ENCODE measurements around the gene GANAB. TPM values are rescaled to one million over a fixed set of nuclear protein-coding genes. Genes with fewer than 3 reads are reported as not detected.
A peak's percentile ranks its signal among the peaks of the same experiment; 100 is the strongest.

The GANAB gene
- total and polyA plus RNA-seq, 2 of the 13 experiments (the other 11 are each of a cell fraction or from before 2014, with no cell fraction given): 99.5 to 234 TPM

DNA sequence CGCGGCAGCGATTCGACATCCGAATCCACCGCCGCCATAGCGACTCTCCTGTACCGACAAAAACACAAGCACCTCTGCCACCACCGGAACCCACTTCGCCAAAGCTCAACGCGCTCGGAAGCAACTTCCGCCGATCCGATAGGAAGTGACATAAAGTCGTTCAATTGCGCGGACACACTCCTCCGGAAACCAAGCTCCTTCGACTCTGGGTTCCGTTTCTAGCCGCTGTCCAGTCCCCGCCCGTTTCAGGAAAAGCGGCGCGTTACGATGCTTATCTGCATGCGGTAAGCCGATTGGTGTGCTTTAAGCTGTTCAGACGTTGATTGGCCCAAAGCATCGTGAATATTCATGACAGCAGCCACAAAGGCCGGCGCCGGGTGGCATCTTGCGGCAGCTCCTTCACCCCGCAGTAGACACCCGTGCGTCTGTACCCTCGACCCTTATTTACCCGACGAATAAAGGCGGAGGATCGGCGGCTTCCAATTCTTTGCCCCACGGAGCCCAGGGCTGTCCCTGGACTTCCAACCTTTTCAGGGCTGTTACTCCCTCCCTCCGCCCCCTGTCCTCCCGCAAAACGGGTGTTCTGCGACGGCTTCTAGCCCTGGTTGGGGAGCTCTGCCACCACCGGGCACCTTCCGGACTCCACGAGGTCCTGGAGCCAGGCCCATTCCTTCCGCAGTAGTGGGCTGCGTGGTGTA is 54.8 kb downstream of the GANAB start, which contains the start of gene TUT1 (continued):
- no peak for TF ChIP-seq ZNF17 (CRISPR knock-in tag; IDR thresholded peaks at IDR 0.05)
- peak; percentile 75; the same call in 1 of the 2 replicates for TF ChIP-seq ZNF543 (CRISPR knock-in tag; IDR thresholded peaks at IDR 0.05)
- TF ChIP-seq, protein P1, sequence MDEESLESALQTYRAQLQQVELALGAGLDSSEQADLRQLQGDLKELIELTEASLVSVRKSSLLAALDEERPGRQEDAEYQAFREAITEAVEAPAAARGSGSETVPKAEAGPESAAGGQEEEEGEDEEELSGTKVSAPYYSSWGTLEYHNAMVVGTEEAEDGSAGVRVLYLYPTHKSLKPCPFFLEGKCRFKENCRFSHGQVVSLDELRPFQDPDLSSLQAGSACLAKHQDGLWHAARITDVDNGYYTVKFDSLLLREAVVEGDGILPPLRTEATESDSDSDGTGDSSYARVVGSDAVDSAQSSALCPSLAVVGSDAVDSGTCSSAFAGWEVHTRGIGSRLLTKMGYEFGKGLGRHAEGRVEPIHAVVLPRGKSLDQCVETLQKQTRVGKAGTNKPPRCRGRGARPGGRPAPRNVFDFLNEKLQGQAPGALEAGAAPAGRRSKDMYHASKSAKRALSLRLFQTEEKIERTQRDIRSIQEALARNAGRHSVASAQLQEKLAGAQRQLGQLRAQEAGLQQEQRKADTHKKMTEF (CRISPR knock-in tag; IDR thresholded peaks at IDR 0.05): peak; percentile 96
- TF ChIP-seq RFXANK (CRISPR knock-in tag; IDR thresholded peaks at IDR 0.05): peak; percentile 73; the same call in 1 of the 2 replicates
- TF ChIP-seq ESRRA (CRISPR knock-in tag; IDR thresholded peaks at IDR 0.05; ENCODE audit: low read depth): peak; percentile 61; the same call in 1 of the 2 replicates
- TF ChIP-seq, protein P2, sequence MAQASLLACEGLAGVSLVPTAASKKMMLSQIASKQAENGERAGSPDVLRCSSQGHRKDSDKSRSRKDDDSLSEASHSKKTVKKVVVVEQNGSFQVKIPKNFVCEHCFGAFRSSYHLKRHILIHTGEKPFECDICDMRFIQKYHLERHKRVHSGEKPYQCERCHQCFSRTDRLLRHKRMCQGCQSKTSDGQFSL (CRISPR knock-in tag; IDR thresholded peaks at IDR 0.05): peak; percentile 57
- TF ChIP-seq, protein P3, sequence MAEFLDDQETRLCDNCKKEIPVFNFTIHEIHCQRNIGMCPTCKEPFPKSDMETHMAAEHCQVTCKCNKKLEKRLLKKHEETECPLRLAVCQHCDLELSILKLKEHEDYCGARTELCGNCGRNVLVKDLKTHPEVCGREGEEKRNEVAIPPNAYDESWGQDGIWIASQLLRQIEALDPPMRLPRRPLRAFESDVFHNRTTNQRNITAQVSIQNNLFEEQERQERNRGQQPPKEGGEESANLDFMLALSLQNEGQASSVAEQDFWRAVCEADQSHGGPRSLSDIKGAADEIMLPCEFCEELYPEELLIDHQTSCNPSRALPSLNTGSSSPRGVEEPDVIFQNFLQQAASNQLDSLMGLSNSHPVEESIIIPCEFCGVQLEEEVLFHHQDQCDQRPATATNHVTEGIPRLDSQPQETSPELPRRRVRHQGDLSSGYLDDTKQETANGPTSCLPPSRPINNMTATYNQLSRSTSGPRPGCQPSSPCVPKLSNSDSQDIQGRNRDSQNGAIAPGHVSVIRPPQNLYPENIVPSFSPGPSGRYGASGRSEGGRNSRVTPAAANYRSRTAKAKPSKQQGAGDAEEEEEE (CRISPR knock-in tag; IDR thresholded peaks at IDR 0.05; ENCODE audit: borderline replicate concordance): no peak
- TF ChIP-seq PRMT3 (CRISPR knock-in tag; IDR thresholded peaks at IDR 0.05; ENCODE audit: borderline replicate concordance, low read depth): no peak
- no peak for TF ChIP-seq ZNF749 (CRISPR knock-in tag; IDR thresholded peaks at IDR 0.05; ENCODE audit: borderline replicate concordance)
- peak; percentile 97 for TF ChIP-seq ZBTB38 (CRISPR knock-in tag; IDR thresholded peaks at IDR 0.05)
- TF ChIP-seq TBP (CRISPR knock-in tag; IDR thresholded peaks at IDR 0.05): no peak
- TF ChIP-seq CBX1 (IDR thresholded peaks at IDR 0.05; ENCODE audit: low read depth): peak; percentile 76
- no peak for TF ChIP-seq ZNF3 (CRISPR knock-in tag; IDR thresholded peaks at IDR 0.05)
- TF ChIP-seq, protein P4, sequence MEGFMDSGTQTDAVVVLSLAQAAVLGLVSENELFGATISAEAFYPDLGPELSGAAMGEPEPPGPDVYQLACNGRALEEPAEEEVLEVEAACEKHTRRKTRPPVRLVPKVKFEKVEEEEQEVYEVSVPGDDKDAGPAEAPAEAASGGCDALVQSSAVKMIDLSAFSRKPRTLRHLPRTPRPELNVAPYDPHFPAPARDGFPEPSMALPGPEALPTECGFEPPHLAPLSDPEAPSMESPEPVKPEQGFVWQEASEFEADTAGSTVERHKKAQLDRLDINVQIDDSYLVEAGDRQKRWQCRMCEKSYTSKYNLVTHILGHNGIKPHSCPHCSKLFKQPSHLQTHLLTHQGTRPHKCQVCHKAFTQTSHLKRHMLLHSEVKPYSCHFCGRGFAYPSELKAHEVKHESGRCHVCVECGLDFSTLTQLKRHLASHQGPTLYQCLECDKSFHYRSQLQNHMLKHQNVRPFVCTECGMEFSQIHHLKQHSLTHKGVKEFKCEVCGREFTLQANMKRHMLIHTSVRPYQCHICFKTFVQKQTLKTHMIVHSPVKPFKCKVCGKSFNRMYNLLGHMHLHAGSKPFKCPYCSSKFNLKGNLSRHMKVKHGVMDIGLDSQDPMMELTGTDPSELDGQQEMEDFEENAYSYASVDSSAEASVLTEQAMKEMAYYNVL (CRISPR knock-in tag; IDR thresholded peaks at IDR 0.05; ENCODE audit: borderline replicate concordance): peak; percentile 46; the same call in 1 of the 2 replicates
- no peak for TF ChIP-seq MBD4 (IDR thresholded peaks at IDR 0.05; ENCODE audit: borderline replicate concordance, low read length)
- TF ChIP-seq TGIF2 (CRISPR knock-in tag; IDR thresholded peaks at IDR 0.05): peak; percentile 90
- TF ChIP-seq RFXAP (CRISPR knock-in tag; IDR thresholded peaks at IDR 0.05; ENCODE audit: borderline replicate concordance): peak; percentile 94
- TF ChIP-seq, protein P5, sequence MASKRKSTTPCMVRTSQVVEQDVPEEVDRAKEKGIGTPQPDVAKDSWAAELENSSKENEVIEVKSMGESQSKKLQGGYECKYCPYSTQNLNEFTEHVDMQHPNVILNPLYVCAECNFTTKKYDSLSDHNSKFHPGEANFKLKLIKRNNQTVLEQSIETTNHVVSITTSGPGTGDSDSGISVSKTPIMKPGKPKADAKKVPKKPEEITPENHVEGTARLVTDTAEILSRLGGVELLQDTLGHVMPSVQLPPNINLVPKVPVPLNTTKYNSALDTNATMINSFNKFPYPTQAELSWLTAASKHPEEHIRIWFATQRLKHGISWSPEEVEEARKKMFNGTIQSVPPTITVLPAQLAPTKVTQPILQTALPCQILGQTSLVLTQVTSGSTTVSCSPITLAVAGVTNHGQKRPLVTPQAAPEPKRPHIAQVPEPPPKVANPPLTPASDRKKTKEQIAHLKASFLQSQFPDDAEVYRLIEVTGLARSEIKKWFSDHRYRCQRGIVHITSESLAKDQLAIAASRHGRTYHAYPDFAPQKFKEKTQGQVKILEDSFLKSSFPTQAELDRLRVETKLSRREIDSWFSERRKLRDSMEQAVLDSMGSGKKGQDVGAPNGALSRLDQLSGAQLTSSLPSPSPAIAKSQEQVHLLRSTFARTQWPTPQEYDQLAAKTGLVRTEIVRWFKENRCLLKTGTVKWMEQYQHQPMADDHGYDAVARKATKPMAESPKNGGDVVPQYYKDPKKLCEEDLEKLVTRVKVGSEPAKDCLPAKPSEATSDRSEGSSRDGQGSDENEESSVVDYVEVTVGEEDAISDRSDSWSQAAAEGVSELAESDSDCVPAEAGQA (IDR thresholded peaks at IDR 0.05; ENCODE audit: low read depth): peak; percentile 94
- TF ChIP-seq, protein P5 (CRISPR knock-in tag; IDR thresholded peaks at IDR 0.05; ENCODE audit: borderline replicate concordance): no peak
